ENCODE measurements around the gene TMOD1. TPM values are rescaled to one million over a fixed set of nuclear protein-coding genes. Genes with fewer than 3 reads are reported as not detected.

The TMOD1 gene
- total RNA-seq, 1 experiment from 2014 or later = 1.0 TPM

- no peaks in the 10 kb centered on the region for H3K4me1 Mint-ChIP-seq
- H3K9me3 Mint-ChIP-seq = no peaks in the 10 kb centered on the region
- ATAC-seq (no peak), DNase-seq (ENCODE audit: low spot score) (no peak)
- H3K4me3 Mint-ChIP-seq = no peak overlapping the region
- TF ChIP-seq RELA (CRISPR knock-in tag; IDR thresholded peaks at IDR 0.05; ENCODE audit: borderline replicate concordance) (no peak), GTF2I (CRISPR knock-in tag; conservative IDR thresholded peaks at IDR 0.05) (no peak), STAT6 (CRISPR knock-in tag; conservative IDR thresholded peaks at IDR 0.05; ENCODE audit: low read depth) (no peak), NFATC4 (CRISPR knock-in tag; IDR thresholded peaks at IDR 0.05) (no peak), USF1 (CRISPR knock-in tag; IDR thresholded peaks at IDR 0.05) (no peak), ZNF121 (CRISPR knock-in tag; IDR thresholded peaks at IDR 0.05) (no peak), PRRX2 (CRISPR knock-in tag; IDR thresholded peaks at IDR 0.05) (no peak), ZSCAN18 (CRISPR knock-in tag; IDR thresholded peaks at IDR 0.05) (no peak), CDX4 (CRISPR knock-in tag; IDR thresholded peaks at IDR 0.05; ENCODE audit: borderline replicate concordance) (no peak), ZNF263 (CRISPR knock-in tag; IDR thresholded peaks at IDR 0.05; ENCODE audit: low read depth) (no peak), ZNF423 (CRISPR knock-in tag; IDR thresholded peaks at IDR 0.05) (no peak), OVOL2 (CRISPR knock-in tag; IDR thresholded peaks at IDR 0.05; ENCODE audit: borderline replicate concordance) (no peak), ZNF232 (CRISPR knock-in tag; IDR thresholded peaks at IDR 0.05) (no peak)
- H3K27me3 Mint-ChIP-seq (ENCODE audit: low read depth) = no peaks in the 10 kb centered on the region
- ChIA-PET POLR2A (no interaction called here), CTCF (interaction anchor here (0.8 kb wide), 1 partner anchor 30 kb away, joined by 6 read pairs; no protein-coding TSS in a partner anchor)
- no peak overlapping the region for H3K27ac Mint-ChIP-seq
- peaks cover 55% of the 10 kb centered on the region for H3K36me3 Mint-ChIP-seq
These were observed 144.3 kb downstream of the TMOD1 start for GRCh38 chr9:97645720-97646119.

GRCh38 chr9:97647996-97648395 is 146.5 kb downstream of the TMOD1 start:
- Mint-ChIP-seq H3K4me1 (no peaks in the 10 kb centered on the region), H3K27ac (no peak overlapping the region), H3K9me3 (no peaks in the 10 kb centered on the region), H3K27me3 (ENCODE audit: low read depth) (no peaks in the 10 kb centered on the region), H3K4me3 (no peak overlapping the region), H3K36me3 (peaks cover 51% of the 10 kb centered on the region)
- ChIA-PET CTCF (no interaction called here), POLR2A (no interaction called here)
- TF ChIP-seq E2F4 (CRISPR knock-in tag; IDR thresholded peaks at IDR 0.05; ENCODE audit: borderline replicate concordance, low read depth) (no peak), TEAD1 (CRISPR knock-in tag; IDR thresholded peaks at IDR 0.05) (no peak), CDX4 (CRISPR knock-in tag; IDR thresholded peaks at IDR 0.05; ENCODE audit: borderline replicate concordance) (no peak), SMAD3 (CRISPR knock-in tag; IDR thresholded peaks at IDR 0.05; ENCODE audit: borderline replicate concordance) (no peak), ZNF219 (CRISPR knock-in tag; IDR thresholded peaks at IDR 0.05; ENCODE audit: borderline replicate concordance) (no peak), GRHL2 (CRISPR knock-in tag; IDR thresholded peaks at IDR 0.05; ENCODE audit: insufficient replicate concordance, severe bottlenecking) (no peak), FOXJ3 (CRISPR knock-in tag; IDR thresholded peaks at IDR 0.05; ENCODE audit: borderline replicate concordance) (no peak), NR1H2 (CRISPR knock-in tag; IDR thresholded peaks at IDR 0.05) (no peak)
- ATAC-seq (no peak), DNase-seq (ENCODE audit: low spot score) (no peak)

Other genes with a start within 250 kb of the TMOD1 start
- 5.9 to 7.4 TPM (median 6.5 TPM) in 3 replicates for gene CCDC180, start 194.0 kb upstream of the TMOD1 start, total RNA-seq (2021)
- gene TDRD7, start 89.6 kb upstream of the TMOD1 start, total RNA-seq (2021) = 2.3 to 2.8 TPM (median 2.5 TPM) in 3 replicates
- gene TSTD2, start 131.7 kb downstream of the TMOD1 start, total RNA-seq (2021) = 16.8 to 19.6 TPM (median 18.3 TPM) in 3 replicates
- 47.8 to 61.1 TPM (median 51.3 TPM) in 3 replicates for gene NCBP1, start 132.2 kb downstream of the TMOD1 start, total RNA-seq (2021)
- gene XPA, start 195.7 kb downstream of the TMOD1 start, total RNA-seq (2021) = 2.7 to 3.6 TPM (median 3.0 TPM) in 3 replicates

All from WTC11 (cell line).